ENCODE results near the gene ADRA1B. TPM values are rescaled to one million over a fixed set of nuclear protein-coding genes. Genes with fewer than 3 reads are reported as not detected.

Gene ADRA1B
- total RNA-seq, 1 donor from 2014 or later: not detected

GRCh38 chr5:159890141-159890540, 26.1 kb upstream of the ADRA1B start:
- intact Hi-C loops (cut with micrococcal nuclease): no loop called here
- DNase-seq (ENCODE audit: low spot score): no peak
- H3K9me3 Mint-ChIP-seq: peaks cover 4% of the 10 kb centered on the region
- no peaks in the 10 kb centered on the region for H3K36me3 Mint-ChIP-seq (ENCODE audit: low read depth)
- no peaks in the 10 kb centered on the region for H3K4me1 Mint-ChIP-seq (ENCODE audit: low read depth)
- H3K4me3 Mint-ChIP-seq: no peak overlapping the region
- no peak overlapping the region for H3K27ac Mint-ChIP-seq
- H3K27me3 Mint-ChIP-seq (ENCODE audit: insufficient read depth): no peaks in the 10 kb centered on the region

- Mint-ChIP-seq H3K27me3 (ENCODE audit: insufficient read depth) (no peaks in the 10 kb centered on the region), H3K4me3 (no peak overlapping the region), H3K9me3 (peaks cover 4% of the 10 kb centered on the region), H3K27ac (no peak overlapping the region), H3K36me3 (ENCODE audit: low read depth) (no peaks in the 10 kb centered on the region), H3K4me1 (ENCODE audit: low read depth) (no peaks in the 10 kb centered on the region)
- DNase-seq (ENCODE audit: low spot score): no peak
- intact Hi-C loops (cut with micrococcal nuclease): no loop called here
Measured at GRCh38 chr5:159891371-159891770, 24.9 kb upstream of the ADRA1B start.

GRCh38 chr5:159893040-159893695, 23.1 kb upstream of the ADRA1B start:
- Mint-ChIP-seq H3K27ac (no peak overlapping the region), H3K4me1 (ENCODE audit: low read depth) (no peaks in the 10 kb centered on the region), H3K4me3 (no peak overlapping the region), H3K9me3 (no peaks in the 10 kb centered on the region), H3K27me3 (ENCODE audit: insufficient read depth) (no peaks in the 10 kb centered on the region), H3K36me3 (ENCODE audit: low read depth) (no peaks in the 10 kb centered on the region)
- no peak for DNase-seq (ENCODE audit: low spot score)
- intact Hi-C loops (cut with micrococcal nuclease): no loop called here

- no peaks in the 10 kb centered on the region for H3K9me3 Mint-ChIP-seq
- H3K4me1 Mint-ChIP-seq (ENCODE audit: low read depth): no peaks in the 10 kb centered on the region
- no peaks in the 10 kb centered on the region for H3K36me3 Mint-ChIP-seq (ENCODE audit: low read depth)
- H3K27me3 Mint-ChIP-seq (ENCODE audit: insufficient read depth): no peaks in the 10 kb centered on the region
- intact Hi-C loops (cut with micrococcal nuclease): no loop called here
- no peak overlapping the region for H3K4me3 Mint-ChIP-seq
- DNase-seq (ENCODE audit: low spot score): no peak
- H3K27ac Mint-ChIP-seq: no peak overlapping the region
Measured at GRCh38 chr5:159894149-159894720, 22.0 kb upstream of the ADRA1B start.

- DNase-seq (ENCODE audit: low spot score): no peak
- H3K27ac Mint-ChIP-seq: no peak overlapping the region
- no peaks in the 10 kb centered on the region for H3K9me3 Mint-ChIP-seq
- intact Hi-C loops (cut with micrococcal nuclease): no loop called here
- peaks cover 14% of the 10 kb centered on the region for H3K4me1 Mint-ChIP-seq (ENCODE audit: low read depth)
- no peak overlapping the region for H3K4me3 Mint-ChIP-seq
- no peaks in the 10 kb centered on the region for H3K36me3 Mint-ChIP-seq (ENCODE audit: low read depth)
- H3K27me3 Mint-ChIP-seq (ENCODE audit: insufficient read depth): peaks cover 8% of the 10 kb centered on the region
Measured at GRCh38 chr5:159897786-159898393, 18.4 kb upstream of the ADRA1B start.

GRCh38 chr5:159899067-159900049, 16.9 kb upstream of the ADRA1B start:
- DNase-seq (ENCODE audit: low spot score): no peak
- Mint-ChIP-seq H3K4me3 (no peak overlapping the region), H3K27ac (no peak overlapping the region), H3K27me3 (ENCODE audit: insufficient read depth) (peaks cover 8% of the 10 kb centered on the region), H3K36me3 (ENCODE audit: low read depth) (no peaks in the 10 kb centered on the region), H3K4me1 (ENCODE audit: low read depth) (peaks cover 14% of the 10 kb centered on the region), H3K9me3 (no peaks in the 10 kb centered on the region)
- intact Hi-C loops (cut with micrococcal nuclease): no loop called here

- Mint-ChIP-seq H3K27ac (no peak overlapping the region), H3K4me1 (ENCODE audit: low read depth) (peaks cover 19% of the 10 kb centered on the region), H3K9me3 (no peaks in the 10 kb centered on the region), H3K27me3 (ENCODE audit: insufficient read depth) (peaks cover 11% of the 10 kb centered on the region), H3K4me3 (no peak overlapping the region), H3K36me3 (ENCODE audit: low read depth) (no peaks in the 10 kb centered on the region)
- intact Hi-C loops (cut with micrococcal nuclease): no loop called here
- DNase-seq (ENCODE audit: low spot score): no peak
Measured at GRCh38 chr5:159901308-159901707, 15.0 kb upstream of the ADRA1B start.

- H3K9me3 Mint-ChIP-seq: no peaks in the 10 kb centered on the region
- intact Hi-C loops (cut with micrococcal nuclease): no loop called here
- peaks cover 19% of the 10 kb centered on the region for H3K4me1 Mint-ChIP-seq (ENCODE audit: low read depth)
Measured at GRCh38 chr5:159901772-159902171, 14.5 kb upstream of the ADRA1B start.

GRCh38 chr5:159902444-159903121, 13.7 kb upstream of the ADRA1B start:
- no peak for DNase-seq (ENCODE audit: low spot score)
- H3K4me3 Mint-ChIP-seq: no peak overlapping the region
- intact Hi-C loops (cut with micrococcal nuclease): no loop called here
- H3K4me1 Mint-ChIP-seq (ENCODE audit: low read depth): peaks cover 19% of the 10 kb centered on the region
- no peak overlapping the region for H3K27ac Mint-ChIP-seq
- no peaks in the 10 kb centered on the region for H3K36me3 Mint-ChIP-seq (ENCODE audit: low read depth)
- no peaks in the 10 kb centered on the region for H3K9me3 Mint-ChIP-seq
- peaks cover 11% of the 10 kb centered on the region for H3K27me3 Mint-ChIP-seq (ENCODE audit: insufficient read depth)

More at GRCh38 chr5:159901772-159902171, 14.5 kb upstream of the ADRA1B start:
- no peak overlapping the region for H3K4me3 Mint-ChIP-seq
- peaks cover 11% of the 10 kb centered on the region for H3K27me3 Mint-ChIP-seq (ENCODE audit: insufficient read depth)
- no peaks in the 10 kb centered on the region for H3K36me3 Mint-ChIP-seq (ENCODE audit: low read depth)
- no peak overlapping the region for H3K27ac Mint-ChIP-seq
- DNase-seq (ENCODE audit: low spot score): no peak

GRCh38 chr5:159903131-159903530, 13.2 kb upstream of the ADRA1B start:
- Mint-ChIP-seq H3K4me3 (no peak overlapping the region), H3K27ac (no peak overlapping the region), H3K27me3 (ENCODE audit: insufficient read depth) (peaks cover 11% of the 10 kb centered on the region), H3K4me1 (ENCODE audit: low read depth) (peaks cover 19% of the 10 kb centered on the region), H3K36me3 (ENCODE audit: low read depth) (no peaks in the 10 kb centered on the region), H3K9me3 (no peaks in the 10 kb centered on the region)
- intact Hi-C loops (cut with micrococcal nuclease): no loop called here
- DNase-seq (ENCODE audit: low spot score): no peak

GRCh38 chr5:159904874-159905273, 11.4 kb upstream of the ADRA1B start:
- peaks cover 13% of the 10 kb centered on the region for H3K4me1 Mint-ChIP-seq (ENCODE audit: low read depth)
- intact Hi-C loops (cut with micrococcal nuclease): no loop called here
- peaks cover 6% of the 10 kb centered on the region for H3K27me3 Mint-ChIP-seq (ENCODE audit: insufficient read depth)
- no peaks in the 10 kb centered on the region for H3K9me3 Mint-ChIP-seq
- no peak overlapping the region for H3K27ac Mint-ChIP-seq
- H3K36me3 Mint-ChIP-seq (ENCODE audit: low read depth): no peaks in the 10 kb centered on the region
- DNase-seq (ENCODE audit: low spot score): no peak
- H3K4me3 Mint-ChIP-seq: no peak overlapping the region

- Mint-ChIP-seq H3K36me3 (ENCODE audit: low read depth) (no peaks in the 10 kb centered on the region), H3K27ac (no peak overlapping the region)
- intact Hi-C loops (cut with micrococcal nuclease): no loop called here
Measured at GRCh38 chr5:159905496-159905895, 10.8 kb upstream of the ADRA1B start.

More at GRCh38 chr5:159905496-159905895, 10.8 kb upstream of the ADRA1B start:
- no peak for DNase-seq (ENCODE audit: low spot score)
- H3K4me3 Mint-ChIP-seq: no peak overlapping the region
- peaks cover 6% of the 10 kb centered on the region for H3K27me3 Mint-ChIP-seq (ENCODE audit: insufficient read depth)
- H3K4me1 Mint-ChIP-seq (ENCODE audit: low read depth): peaks cover 7% of the 10 kb centered on the region
- H3K9me3 Mint-ChIP-seq: no peaks in the 10 kb centered on the region

All from activated T-helper 1 cell treated with anti-CD3 and anti-CD28 coated beads, Interleukin-12 subunit alpha, Interleukin-12 subunit beta, Interleukin-2, Interleukin-4 antibody, amounts not matched to agents 30 ng/mL and 10 ng/mL and 1 ng/mL, durations not matched to agents 14 hours and 24 hours and 36 hours (primary cell).